GM12873 (cell line): ENCODE results near the gene TIMM10.

Source experiments
- CTCF ChIP-seq: IDR thresholded peaks from 2 replicates; pipeline ENCODE4 v1.5.1; 2012; ENCODE audit warnings: low read depth, mild to moderate bottlenecking, moderate library complexity, low read length, control low read depth; ENCODE audit not compliant: insufficient read depth; ENCODE audit errors: missing control alignments

Gene TIMM10

GRCh38 chr11:57566005-57566904, 35.7 kb upstream of the TIMM10 start:
- TF ChIP-seq CTCF: no peak

GRCh38 chr11:57562596-57562995, 32.0 kb upstream of the TIMM10 start:
- TF ChIP-seq CTCF: no peak

- no peak for TF ChIP-seq CTCF
These were observed 29.6 kb upstream of the TIMM10 start for GRCh38 chr11:57560146-57560545.

GRCh38 chr11:57556041-57556440, 25.5 kb upstream of the TIMM10 start:
- TF ChIP-seq CTCF: no peak

GRCh38 chr11:57555393-57555792, 24.8 kb upstream of the TIMM10 start:
- no peak for TF ChIP-seq CTCF

- TF ChIP-seq CTCF: no peak
These were observed 21.9 kb upstream of the TIMM10 start for GRCh38 chr11:57552479-57552878.

GRCh38 chr11:57551941-57552340, 21.4 kb upstream of the TIMM10 start:
- no peak for TF ChIP-seq CTCF
